Spinal cord (tissue), 10 donors: ENCODE data around the gene THOC6. TPM values are rescaled to one million over a fixed set of nuclear protein-coding genes. Genes with fewer than 3 reads are reported as not detected.

ENCODE experiments used
- DNase-seq, 6 donors: peaks; one replicate each; pipeline versions ENCODE4 v3.0.0 to v3.0.0-alpha.2; 2013 to 2015; ENCODE audit warnings: low spot score in 6 of 6, low read depth in 4 of 6
- H3K27ac ChIP-seq: one replicate; pipeline ENCODE4 v1.5.1; 2013; ENCODE audit warnings: low read depth, low read length, control low read depth
- H3K27me3 ChIP-seq: one replicate; pipeline ENCODE4 v1.6.1; 2013; ENCODE audit warnings: low read length; ENCODE audit not compliant: control insufficient read depth, insufficient read depth
- H3K36me3 ChIP-seq: one replicate; pipeline ENCODE4 v1.6.1; 2013; ENCODE audit warnings: low read length; ENCODE audit not compliant: control insufficient read depth, insufficient read depth
- H3K4me1 ChIP-seq: one replicate; pipeline ENCODE4 v1.6.1; 2013; ENCODE audit warnings: low read length; ENCODE audit not compliant: control insufficient read depth, insufficient read depth
- H3K4me3 ChIP-seq: one replicate; pipeline ENCODE4 v1.5.1; 2013; ENCODE audit warnings: low read depth, low read length, control low read depth
- H3K9me3 ChIP-seq: one replicate; pipeline ENCODE4 v1.6.1; 2013; ENCODE audit warnings: low read length; ENCODE audit not compliant: control insufficient read depth, insufficient read depth
- WGBS: methylation state at CpG from one replicate; pipeline ENCODE4 v1.1.5; 2013; ENCODE audit warnings: missing lambda C conversion rate; ENCODE audit not compliant: insufficient coverage; 5-methylcytosine and 5-hydroxymethylcytosine counted together
- polyA plus RNA-seq, 2 donors: library from polyadenylated mRNA; unstranded; fragments of 120-200 nt; gene quantifications; one replicate each; pipeline ENCODE4 v1.2.1, GENCODE V29; 2013; ENCODE audit not compliant: insufficient read length in 2 of 2
- total RNA-seq, 2 donors: library from RNA; depleted of rRNA in 1 of 2; stranded (reverse); fragments of 120-200 nt in 1 of 2; fragments of >200 nt in 1 of 2; gene quantifications; one replicate each; pipeline versions ENCODE4 v1.2.3 to v1.2.4, GENCODE V29; 2013 to 2014
- donor health status: healthy.

Gene THOC6
- total and polyA plus RNA-seq, 4 donors: 7.2 to 18.7 (median 14.6) TPM

GRCh38 chr16:3027983-3028715 is 4.3 kb downstream of the THOC6 start:
- peak in 4 of 6 donors; percentile 50 to 94 (median 82) for DNase-seq
- Histone ChIP-seq H3K4me3 (no peak overlapping the region), H3K9me3 (no peaks in the 10 kb centered on the region), H3K36me3 (peaks cover 20% of the 10 kb centered on the region), H3K27ac (no peak overlapping the region), H3K4me1 (peaks cover 31% of the 10 kb centered on the region), H3K27me3 (peaks cover 44% of the 10 kb centered on the region)
- WGBS: 5% methylated on average over 58 of the region's 58 CpGs

GRCh38 chr16:3028716-3029319 is 5.0 kb downstream of the THOC6 start:
- no peak overlapping the region for H3K4me3 ChIP-seq
- peaks cover 50% of the 10 kb centered on the region for H3K27me3 ChIP-seq
- DNase-seq: peak in 1 of 6 donors; percentile 20
- H3K27ac ChIP-seq: no peak overlapping the region
- H3K36me3 ChIP-seq: peaks cover 17% of the 10 kb centered on the region
- peaks cover 24% of the 10 kb centered on the region for H3K4me1 ChIP-seq
- H3K9me3 ChIP-seq: no peaks in the 10 kb centered on the region
- 30% methylated on average over 8 of the region's 15 CpGs for WGBS

DNA sequence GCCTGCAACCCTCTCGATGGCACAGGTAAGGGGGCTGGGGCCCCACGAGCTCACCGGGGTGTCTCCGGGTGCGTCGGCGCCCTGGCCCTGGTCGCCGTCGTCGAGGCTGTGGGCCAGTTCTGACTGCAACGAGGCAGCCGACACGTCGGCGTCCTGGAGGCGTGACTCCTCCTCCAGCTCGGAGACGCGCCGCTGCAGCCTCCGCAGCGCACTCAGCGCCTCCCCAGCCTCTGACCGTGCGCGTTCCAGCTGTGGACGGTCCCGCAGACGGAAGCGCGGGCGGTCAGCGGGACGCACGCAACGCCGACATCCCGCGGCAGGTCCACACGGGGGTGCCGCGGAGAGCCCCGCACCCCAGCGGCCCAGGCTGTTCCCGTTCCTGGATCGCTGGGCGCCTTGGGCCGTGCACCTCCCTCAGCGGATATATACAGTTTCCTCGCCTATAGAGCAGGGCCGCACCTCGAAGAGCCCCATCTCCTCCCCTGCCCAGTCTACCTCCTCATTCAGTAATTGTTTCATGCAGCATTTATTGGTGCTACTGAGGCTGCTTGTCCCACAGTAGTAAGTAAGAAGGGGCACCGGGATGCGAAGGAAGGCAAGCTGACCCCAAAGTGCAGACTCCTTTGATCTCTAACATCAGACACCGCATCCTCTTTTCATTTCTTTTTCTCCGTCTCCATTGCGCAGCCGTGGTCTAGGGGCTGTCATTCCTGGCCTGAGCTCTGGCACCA is 5.8 kb downstream of the THOC6 start:
- peaks cover 57% of the 10 kb centered on the region for H3K27me3 ChIP-seq
- H3K36me3 ChIP-seq: peaks cover 17% of the 10 kb centered on the region
- peaks cover 20% of the 10 kb centered on the region for H3K4me1 ChIP-seq
- no peak overlapping the region for H3K27ac ChIP-seq
- H3K4me3 ChIP-seq: no peak overlapping the region
- 13% methylated on average over 58 of the region's 59 CpGs for whole genome bisulfite sequencing
- peak in 1 of 6 donors; percentile 12 for DNase-seq
- H3K9me3 ChIP-seq: no peaks in the 10 kb centered on the region

DNA sequence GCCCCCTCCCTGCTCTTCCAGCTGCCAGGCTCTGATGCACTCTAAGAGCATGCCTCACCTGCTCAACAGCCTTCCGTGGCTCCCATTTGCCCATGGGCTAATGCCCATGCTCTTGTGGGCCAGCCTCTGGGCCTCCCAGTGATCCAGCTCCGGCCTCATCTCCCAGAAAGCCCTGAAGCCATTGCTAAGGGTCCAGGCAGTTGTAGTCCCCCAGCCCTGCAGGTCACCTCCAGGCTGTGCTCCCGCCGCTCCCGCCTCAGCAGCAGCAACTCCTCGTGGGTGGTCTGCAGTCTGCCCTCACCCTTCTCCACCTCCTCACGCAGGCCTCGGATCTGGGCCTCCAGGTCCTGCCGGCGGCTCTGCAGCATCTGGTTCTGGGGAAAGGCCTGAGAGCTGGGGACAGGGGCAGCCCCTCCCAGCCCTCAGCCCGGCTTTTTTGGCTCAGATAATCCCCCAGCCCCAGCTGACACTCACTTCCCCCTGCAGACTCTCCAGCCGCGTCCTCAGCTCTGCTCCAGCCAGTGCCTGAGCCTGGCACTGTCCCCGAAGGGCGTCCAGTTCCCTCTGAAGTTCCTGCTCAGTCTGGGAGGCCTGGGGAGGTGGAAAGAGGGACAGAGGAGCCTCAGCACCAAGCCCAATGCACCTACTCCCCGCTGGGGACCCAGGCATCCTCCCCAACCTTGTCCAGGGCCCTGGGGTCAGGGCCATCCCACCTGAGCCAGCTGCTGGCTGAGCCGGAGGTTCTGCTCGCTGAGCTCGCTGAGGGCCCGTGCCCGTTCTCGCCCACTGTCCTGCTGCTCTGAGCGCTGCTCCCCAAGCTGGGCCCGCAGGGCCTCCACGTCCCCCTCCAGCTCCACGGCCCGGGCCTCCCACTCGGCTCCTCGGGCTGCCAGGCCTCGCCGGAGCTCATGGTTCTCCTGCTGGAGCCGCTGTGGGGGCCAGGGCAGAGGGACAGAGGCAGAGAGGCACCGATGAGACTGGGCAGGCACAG is 6.7 kb downstream of the THOC6 start:
- Histone ChIP-seq H3K36me3 (peaks cover 15% of the 10 kb centered on the region), H3K9me3 (no peaks in the 10 kb centered on the region), H3K4me1 (peaks cover 22% of the 10 kb centered on the region), H3K27me3 (peaks cover 65% of the 10 kb centered on the region), H3K4me3 (no peak overlapping the region), H3K27ac (no peak overlapping the region)
- 70% methylated on average over 31 of the region's 33 CpGs for WGBS
- DNase-seq: no peak

GRCh38 chr16:3032624-3033023 is 8.8 kb downstream of the THOC6 start:
- DNase-seq: no peak
- Histone ChIP-seq H3K9me3 (no peaks in the 10 kb centered on the region), H3K4me3 (no peak overlapping the region), H3K4me1 (peaks cover 30% of the 10 kb centered on the region), H3K36me3 (peaks cover 2% of the 10 kb centered on the region), H3K27me3 (peaks cover 86% of the 10 kb centered on the region), H3K27ac (no peak overlapping the region)
- 46% methylated on average over 6 of the region's 7 CpGs for WGBS

DNA sequence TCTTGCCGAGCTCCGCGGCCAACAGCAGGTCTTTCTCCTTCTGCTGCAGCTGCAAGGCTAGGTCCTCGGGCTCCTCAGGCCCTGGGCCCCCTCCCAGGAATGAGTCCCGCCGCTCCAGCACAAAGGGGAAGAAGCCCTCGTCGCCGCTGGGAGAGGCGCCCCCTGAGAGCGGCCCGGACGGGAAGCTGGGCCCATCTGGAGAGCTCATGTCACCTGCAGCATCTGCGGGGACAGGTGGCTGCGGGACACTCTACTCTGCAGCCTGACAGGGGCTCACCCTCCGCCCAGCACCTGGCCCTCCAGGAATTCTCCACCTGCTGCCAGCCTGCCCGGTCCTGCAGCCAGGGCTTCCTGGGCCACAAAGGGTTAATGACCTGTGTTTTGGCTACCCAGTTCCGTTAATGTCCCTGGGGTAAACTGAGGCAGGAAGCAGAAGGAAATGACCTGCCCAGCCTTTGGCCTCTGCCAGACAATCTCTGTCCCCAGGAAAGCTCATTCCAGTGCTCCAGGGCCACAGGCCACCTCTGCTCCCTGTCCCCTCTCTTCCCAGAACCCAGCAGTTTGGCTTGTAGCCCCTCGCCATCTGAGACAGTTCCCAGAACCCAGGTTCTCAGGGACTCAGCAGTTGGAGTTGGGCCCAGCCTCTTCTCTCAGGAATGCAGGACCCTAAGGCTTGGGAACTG is 11.6 kb downstream of the THOC6 start:
- DNase-seq: no peak
- peaks cover 83% of the 10 kb centered on the region for H3K27me3 ChIP-seq
- WGBS: 42% methylated on average over 19 of the region's 19 CpGs
- peaks cover 11% of the 10 kb centered on the region for H3K4me1 ChIP-seq
- H3K36me3 ChIP-seq: no peaks in the 10 kb centered on the region
- no peaks in the 10 kb centered on the region for H3K9me3 ChIP-seq
- no peak overlapping the region for H3K27ac ChIP-seq
- no peak overlapping the region for H3K4me3 ChIP-seq

DNA sequence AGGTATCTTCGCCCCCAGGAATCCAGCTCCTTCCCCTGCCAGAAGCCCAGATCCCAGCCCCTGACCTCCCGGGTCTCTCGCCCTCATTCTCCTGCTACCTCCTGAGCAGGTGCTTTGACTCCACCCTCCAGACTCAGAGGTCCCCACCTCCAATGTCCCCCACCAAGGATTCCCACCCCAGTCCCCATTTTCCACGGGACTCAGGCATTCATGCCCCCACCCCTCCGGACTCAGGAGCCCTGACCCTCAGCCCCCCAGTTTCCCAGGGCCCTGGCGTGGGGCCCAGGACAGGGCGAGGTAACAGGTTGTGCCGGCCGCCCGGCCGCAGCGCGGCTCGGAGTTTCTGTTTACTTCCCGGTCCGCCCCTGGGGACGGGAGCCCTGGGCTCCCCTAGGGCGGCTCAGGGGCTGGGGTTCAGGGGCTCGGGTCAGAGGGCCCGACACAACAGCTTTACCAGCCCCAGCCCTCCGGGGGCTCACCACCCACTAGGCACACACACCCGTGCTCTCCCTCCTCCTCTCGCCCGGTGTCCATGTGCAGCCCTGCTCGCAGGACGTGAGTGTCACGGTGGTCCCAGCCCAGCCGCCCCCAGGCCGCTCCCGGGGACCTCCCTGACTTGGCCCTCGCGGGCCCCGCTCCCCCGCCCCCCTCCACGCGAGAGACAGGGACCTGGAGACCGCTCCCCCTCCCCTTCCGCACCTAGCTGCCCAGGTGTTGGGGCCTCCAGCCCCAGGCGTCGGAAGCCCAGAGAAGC is 12.3 kb downstream of the THOC6 start:
- H3K36me3 ChIP-seq: no peaks in the 10 kb centered on the region
- H3K4me3 ChIP-seq: no peak overlapping the region
- no peaks in the 10 kb centered on the region for H3K9me3 ChIP-seq
- peaks cover 79% of the 10 kb centered on the region for H3K27me3 ChIP-seq
- H3K27ac ChIP-seq: no peak overlapping the region
- peaks cover 11% of the 10 kb centered on the region for H3K4me1 ChIP-seq
- 4% methylated on average over 35 of the region's 40 CpGs for WGBS
- no peak for DNase-seq

DNA sequence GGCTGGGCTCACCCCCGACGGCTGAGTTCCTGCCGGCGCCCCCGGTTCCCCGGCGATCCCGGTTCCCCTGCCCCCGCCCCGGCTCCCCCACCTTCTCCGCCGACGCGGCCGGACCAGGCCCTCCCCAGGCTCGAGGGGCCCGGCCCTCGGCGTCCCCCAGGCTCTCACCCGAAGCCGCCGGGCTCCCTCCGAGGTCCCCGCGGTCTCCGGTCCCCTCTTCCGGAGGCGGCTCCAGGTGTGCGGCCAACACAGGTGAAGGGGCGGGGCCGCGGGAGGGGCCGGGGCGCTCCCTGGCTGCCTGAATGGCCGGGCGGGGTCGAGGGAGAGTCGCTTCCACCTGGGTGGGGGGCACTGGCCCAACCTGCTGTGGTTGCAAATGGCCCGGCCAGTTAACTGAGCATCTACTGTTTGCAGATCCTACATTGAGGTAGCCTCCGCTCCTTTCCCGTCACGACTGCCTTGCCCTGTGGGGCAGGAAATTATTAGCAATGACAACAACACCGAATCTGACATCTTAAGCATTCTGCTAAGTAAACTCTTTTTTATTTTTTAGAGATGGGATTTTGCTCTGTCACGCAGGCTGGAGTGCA is 13.0 kb downstream of the THOC6 start, which contains the start of gene BICDL2:
Gene BICDL2, minus strand, starts transcription at position 219 of the 590 bp plus-strand sequence. CDS start 1,448 bp downstream, outside the sequence.
- no peaks in the 10 kb centered on the region for H3K36me3 ChIP-seq
- 3% methylated on average over 42 of the region's 44 CpGs for WGBS
- no peaks in the 10 kb centered on the region for H3K9me3 ChIP-seq
- peaks cover 11% of the 10 kb centered on the region for H3K4me1 ChIP-seq
- no peak within 1 kb of the TSS for H3K27ac ChIP-seq
- DNase-seq: no peak
- peaks cover 77% of the 10 kb centered on the region for H3K27me3 ChIP-seq
- H3K4me3 ChIP-seq: no peak within 1 kb of the TSS
